HG03066 (cell line): ENCODE results near the gene MRPL53.

Source experiments
- ATAC-seq: cut with Tn5 transposase; IDR thresholded peaks from one replicate; pipeline ENCODE4 v1.9.1; 2021; ENCODE audit warnings: low read depth; ENCODE audit not compliant: unreplicated experiment

The MRPL53 gene

DNA sequence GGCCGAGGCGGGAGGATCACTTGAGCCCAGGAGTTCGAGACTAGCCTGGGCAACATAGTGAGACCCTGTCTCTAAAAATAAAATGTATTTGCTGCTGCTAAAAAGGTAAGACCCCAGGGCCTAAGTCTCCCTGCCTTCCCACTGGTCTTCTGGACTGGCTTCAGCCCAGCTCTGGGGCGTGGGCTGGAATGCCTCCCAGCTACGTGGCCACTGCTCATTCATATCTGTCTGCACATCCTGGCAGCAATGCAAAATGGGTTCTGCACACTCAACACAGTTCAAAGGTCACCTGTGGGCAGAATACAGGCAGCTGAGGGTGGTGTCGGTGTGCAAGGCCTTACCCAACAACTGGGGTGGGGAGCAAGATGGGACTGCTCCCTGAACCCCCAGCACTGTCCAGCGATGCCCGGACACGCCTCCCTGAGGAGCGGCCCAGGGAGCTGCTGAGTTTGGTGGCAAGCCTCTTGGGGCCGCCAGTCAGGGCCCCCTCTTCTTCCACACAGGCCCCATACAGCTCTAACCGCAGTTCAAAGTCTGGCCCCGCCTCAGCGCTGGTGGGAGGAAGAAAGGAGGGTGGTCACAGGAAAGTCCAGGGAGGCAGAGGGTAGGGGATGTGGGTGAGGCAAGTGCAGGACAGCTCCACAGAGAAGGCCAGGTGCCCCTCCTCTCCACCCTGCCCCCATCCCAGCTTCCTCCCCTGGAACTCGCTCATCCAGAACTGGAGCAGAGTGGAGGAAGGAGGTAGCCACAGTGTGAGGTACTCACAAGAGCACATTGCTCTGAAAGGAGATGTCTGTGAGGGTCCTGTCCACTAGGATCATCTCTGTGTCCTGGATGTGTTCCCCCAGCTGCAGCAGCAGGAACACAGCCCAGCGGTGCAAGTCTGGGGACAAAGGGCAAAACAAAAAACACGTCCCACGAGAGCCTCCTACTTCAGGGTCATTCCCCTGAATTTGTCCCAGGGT, 42.7 kb downstream of the MRPL53 start:
- ATAC-seq, result no peak

DNA sequence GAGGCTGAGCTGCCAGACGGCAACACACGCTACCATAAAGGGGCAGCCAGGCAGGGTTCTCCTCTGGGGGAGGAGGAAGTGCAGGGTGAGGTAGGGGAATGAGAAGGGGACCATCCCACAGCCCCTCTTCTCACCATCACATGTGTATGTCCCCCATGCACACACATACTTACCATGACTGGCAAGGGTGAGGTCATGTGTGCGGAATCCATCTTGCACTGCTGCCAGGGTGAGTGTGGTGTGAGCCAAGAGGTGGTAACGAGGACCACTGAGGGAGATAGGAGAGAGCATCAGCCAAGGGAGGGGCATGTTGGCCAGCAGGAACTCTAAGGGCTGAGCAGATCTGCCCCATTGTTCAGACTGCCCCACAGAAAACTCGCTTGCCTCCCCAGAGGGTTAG, 43.8 kb downstream of the MRPL53 start:
- ATAC-seq, result no peak

DNA sequence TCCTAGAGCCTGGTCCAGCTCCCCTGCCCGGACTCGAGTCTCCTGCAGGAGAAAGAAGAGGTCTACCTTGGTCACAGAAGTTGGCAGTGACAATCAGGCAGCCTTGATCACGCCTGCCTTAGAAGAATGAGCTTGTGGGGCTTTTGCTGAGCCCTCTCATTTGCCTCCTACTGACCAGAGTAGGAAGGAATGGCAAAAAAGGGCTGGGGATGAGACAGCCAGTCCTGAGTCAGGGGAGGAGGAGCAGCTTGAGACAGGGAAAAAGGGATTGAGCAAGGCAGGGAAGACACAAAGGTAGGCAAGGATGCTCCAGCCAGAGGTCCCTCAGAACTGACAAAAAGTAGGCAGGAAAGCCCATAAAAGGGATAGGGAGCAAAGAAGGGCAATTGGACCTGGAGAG, 44.9 kb downstream of the MRPL53 start:
- no peak for ATAC-seq

DNA sequence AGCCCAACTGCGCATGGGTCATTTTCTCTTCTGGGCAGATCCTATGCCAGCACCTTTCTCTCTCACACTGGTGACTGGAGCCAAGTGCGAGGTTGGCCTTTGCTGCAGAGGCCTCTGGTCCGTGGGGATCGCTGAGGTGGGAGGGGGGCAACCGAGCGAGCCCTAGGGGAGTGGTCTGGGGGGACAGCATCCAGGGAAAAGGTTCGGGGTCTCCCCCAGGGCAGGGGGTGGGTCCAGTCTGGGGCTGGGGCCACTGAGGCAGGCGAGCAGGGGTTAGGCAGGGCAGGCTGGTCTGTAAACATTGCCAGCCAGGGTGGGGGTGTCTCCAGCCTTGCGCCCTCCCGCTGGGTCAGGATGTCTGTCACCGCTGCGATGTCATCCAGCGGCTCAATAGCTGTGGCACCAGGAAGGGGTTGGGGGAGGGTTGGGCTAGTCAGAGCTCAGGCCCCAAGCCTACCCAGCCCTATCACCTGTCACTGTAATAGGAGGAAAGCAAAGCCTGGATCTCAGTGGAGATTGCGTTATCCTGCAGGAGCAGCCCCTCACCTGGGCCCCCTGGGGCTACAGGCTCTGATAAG, 46.2 kb downstream of the MRPL53 start:
- ATAC-seq, result no peak

DNA sequence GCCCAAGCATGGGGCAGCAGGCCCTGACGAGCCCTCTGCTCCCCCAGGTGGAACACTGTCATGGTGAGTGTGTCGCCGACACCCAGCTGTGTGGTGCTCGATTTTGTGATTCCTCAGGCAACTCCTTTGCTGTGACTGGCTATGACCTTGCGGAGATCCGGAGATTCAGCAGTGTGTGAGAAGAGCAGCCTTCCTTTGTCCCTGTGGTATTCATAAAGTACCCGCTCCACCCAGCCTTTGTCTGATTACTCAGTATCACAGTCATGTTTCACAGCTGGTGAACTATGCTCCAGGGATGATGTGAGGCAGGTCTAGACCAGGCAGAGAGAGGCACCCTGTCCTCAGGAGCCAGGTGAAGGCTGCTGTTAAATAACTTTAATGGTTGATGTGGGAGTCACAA, 47.0 kb downstream of the MRPL53 start:
- no peak for ATAC-seq

DNA sequence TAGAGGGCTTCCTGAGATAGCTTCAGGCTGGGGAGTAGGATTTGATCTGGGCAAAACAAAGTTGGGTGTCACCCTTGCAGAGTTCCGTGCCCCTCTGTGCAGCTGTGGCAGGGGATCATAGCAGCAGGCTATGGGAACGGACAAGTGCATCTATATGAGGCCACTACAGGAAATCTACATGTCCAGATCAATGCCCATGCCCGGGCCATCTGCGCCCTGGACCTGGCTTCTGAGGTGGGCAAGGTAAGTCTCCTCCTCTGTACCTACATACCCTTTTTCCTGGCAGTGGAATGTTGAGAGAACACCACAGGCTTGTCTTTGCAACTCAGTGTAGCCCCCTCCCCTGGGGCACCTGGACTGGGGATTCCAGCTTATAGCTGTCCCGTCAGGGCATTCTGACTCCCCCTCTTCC, 47.5 kb downstream of the MRPL53 start:
- no peak for ATAC-seq

DNA sequence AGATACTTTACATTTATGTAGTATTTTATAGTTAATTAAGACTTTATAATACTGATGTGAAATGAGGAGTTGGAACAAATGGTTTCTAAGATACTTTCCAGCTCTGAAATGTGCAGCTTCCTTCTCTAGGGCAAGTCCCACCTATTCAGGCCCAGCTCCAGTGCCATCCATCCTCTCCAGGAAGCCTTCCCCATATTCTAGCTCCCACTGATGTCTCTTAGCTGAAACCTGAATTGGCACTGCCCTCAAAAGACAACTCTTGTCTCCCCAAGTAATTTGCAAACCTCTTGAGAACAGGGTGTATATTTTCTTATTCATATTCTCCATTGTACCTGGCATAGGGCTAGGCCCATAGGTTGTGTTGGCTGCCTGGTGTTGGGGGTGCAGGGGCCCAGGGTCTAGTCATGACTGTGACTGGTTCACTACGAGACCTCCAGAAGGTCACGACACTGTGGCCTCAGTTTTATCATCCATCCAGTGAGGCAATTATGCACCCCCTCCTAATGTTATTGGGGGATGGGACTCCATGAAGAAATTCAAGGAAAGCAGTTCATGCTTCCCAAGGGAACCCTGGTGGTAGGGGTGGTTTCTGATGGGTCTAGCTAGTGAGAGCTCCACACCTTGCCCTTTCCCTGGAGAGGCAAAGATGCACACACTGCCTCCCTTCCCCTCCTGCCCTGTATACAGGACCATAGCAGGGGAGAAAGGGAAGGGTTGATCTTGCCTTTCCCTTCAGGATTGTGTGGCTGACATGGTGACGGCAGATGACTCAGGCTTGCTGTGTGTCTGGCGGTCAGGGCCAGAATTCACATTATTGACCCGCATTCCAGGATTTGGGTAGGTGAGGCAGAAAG, 48.1 kb downstream of the MRPL53 start:
- ATAC-seq, result no peak

DNA sequence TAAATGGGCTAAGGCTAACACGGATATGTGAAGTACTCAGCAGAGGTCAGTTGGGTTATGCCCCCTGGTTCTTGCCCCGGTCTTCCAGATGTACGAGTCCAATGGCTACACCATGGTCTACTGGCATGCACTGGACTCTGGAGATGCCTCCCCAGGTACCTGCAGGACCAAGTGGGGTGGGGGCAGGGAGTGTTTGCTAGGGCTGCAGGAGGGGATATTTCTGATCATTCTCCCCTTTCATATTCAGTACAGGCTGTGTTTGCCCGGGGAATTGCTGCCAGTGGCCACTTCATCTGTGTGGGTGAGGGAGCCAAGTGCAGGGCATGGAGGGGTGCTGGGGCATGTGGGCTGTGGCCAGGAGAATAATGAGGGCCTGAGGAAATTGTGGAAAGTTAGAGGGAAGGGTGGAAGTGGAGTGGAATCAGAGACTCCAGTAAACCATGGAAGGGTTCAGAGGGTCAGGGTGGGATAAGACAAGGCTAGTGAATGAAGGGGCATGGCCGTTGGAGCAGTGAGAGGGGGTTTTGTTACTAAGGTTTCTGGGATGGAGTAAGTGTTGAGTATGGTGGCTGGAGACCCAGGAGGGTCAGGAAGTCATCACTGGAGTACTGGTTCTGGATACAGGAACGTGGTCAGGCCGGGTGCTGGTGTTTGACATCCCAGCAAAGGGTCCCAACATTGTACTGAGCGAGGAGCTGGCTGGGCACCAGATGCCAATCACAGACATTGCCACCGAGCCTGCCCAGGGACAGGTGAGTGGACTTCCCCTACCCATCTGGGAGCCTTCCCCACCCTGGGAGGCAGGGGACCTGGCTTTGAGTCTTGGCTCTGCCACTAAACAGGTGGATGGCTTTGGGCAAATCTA, 49.0 kb downstream of the MRPL53 start:
- ATAC-seq, result no peak
